Measurements from ENCODE around the gene SERPINA5.

Gene SERPINA5

GRCh38 chr14:94543449-94544124, 37.6 kb upstream of the SERPINA5 start:
- H3K4me3 Mint-ChIP-seq, result no peak overlapping the region
- no peaks in the 10 kb centered on the region for H3K36me3 Mint-ChIP-seq (ENCODE audit: low read depth)
- peaks cover 29% of the 10 kb centered on the region for H3K4me1 Mint-ChIP-seq
- DNase-seq, result no peak
- H3K27ac Mint-ChIP-seq, result no peak overlapping the region
- no peaks in the 10 kb centered on the region for H3K9me3 Mint-ChIP-seq
- peaks cover 19% of the 10 kb centered on the region for H3K27me3 Mint-ChIP-seq (ENCODE audit: low read depth, poor library complexity)
- no peak for TF ChIP-seq CTCF (IDR thresholded peaks at IDR 0.05)

- Mint-ChIP-seq H3K4me1 (peaks cover 22% of the 10 kb centered on the region), H3K27ac (no peak overlapping the region), H3K9me3 (no peaks in the 10 kb centered on the region), H3K27me3 (ENCODE audit: low read depth, poor library complexity) (peaks cover 23% of the 10 kb centered on the region), H3K36me3 (ENCODE audit: low read depth) (no peaks in the 10 kb centered on the region), H3K4me3 (no peak overlapping the region)
- DNase-seq, result no peak
- no peak for TF ChIP-seq CTCF (IDR thresholded peaks at IDR 0.05)
These were observed 36.5 kb upstream of the SERPINA5 start for GRCh38 chr14:94544726-94545125.

- peak overlapping the region; percentile 29 for H3K27ac Mint-ChIP-seq
- H3K36me3 Mint-ChIP-seq (ENCODE audit: low read depth), result no peaks in the 10 kb centered on the region
- H3K27me3 Mint-ChIP-seq (ENCODE audit: low read depth, poor library complexity), result peaks cover 23% of the 10 kb centered on the region
- DNase-seq, result no peak
- peaks cover 17% of the 10 kb centered on the region for H3K4me1 Mint-ChIP-seq
- H3K4me3 Mint-ChIP-seq, result no peak overlapping the region
- no peaks in the 10 kb centered on the region for H3K9me3 Mint-ChIP-seq
- no peak for TF ChIP-seq CTCF (IDR thresholded peaks at IDR 0.05)
These were observed 35.9 kb upstream of the SERPINA5 start for GRCh38 chr14:94545131-94545841.

- DNase-seq, result no peak
These were observed 34.0 kb upstream of the SERPINA5 start for GRCh38 chr14:94547151-94547680.

GRCh38 chr14:94547726-94548125, 33.5 kb upstream of the SERPINA5 start:
- Mint-ChIP-seq H3K36me3 (ENCODE audit: low read depth) (no peaks in the 10 kb centered on the region), H3K9me3 (peaks cover 9% of the 10 kb centered on the region), H3K27ac (no peak overlapping the region), H3K27me3 (ENCODE audit: low read depth, poor library complexity) (peaks cover 28% of the 10 kb centered on the region), H3K4me3 (no peak overlapping the region), H3K4me1 (peaks cover 9% of the 10 kb centered on the region)
- no peak for TF ChIP-seq CTCF (IDR thresholded peaks at IDR 0.05)
- DNase-seq, result no peak

More at GRCh38 chr14:94547151-94547680, 34.0 kb upstream of the SERPINA5 start:
- H3K27me3 Mint-ChIP-seq (ENCODE audit: low read depth, poor library complexity), result peaks cover 28% of the 10 kb centered on the region
- no peak for TF ChIP-seq CTCF (IDR thresholded peaks at IDR 0.05)
- H3K27ac Mint-ChIP-seq, result no peak overlapping the region
- H3K4me3 Mint-ChIP-seq, result no peak overlapping the region
- H3K36me3 Mint-ChIP-seq (ENCODE audit: low read depth), result no peaks in the 10 kb centered on the region
- peaks cover 4% of the 10 kb centered on the region for H3K9me3 Mint-ChIP-seq
- H3K4me1 Mint-ChIP-seq, result peaks cover 9% of the 10 kb centered on the region
